CD4-positive, alpha-beta T cell treated with Interleukin-6 at 100 ng/mL for 8 hours (primary cell): Measurements from ENCODE around the gene GGTLC3.
"Not testable (repeated sequence)": the region's sequence is repeated elsewhere in the genome, so short reads cannot be mapped to it uniquely, and the experiment has no call there.

ENCODE experiments used
- DNase-seq: peaks from one replicate; pipeline ENCODE4 v3.0.0-alpha.2; 2020; ENCODE audit warnings: mixed read lengths, low spot score

The GGTLC3 gene

GRCh38 chr22:18513454-18513853, 4.5 kb downstream of the GGTLC3 start:
- not testable (repeated sequence) for DNase-seq

GRCh38 chr22:18512378-18512777, 5.6 kb downstream of the GGTLC3 start:
- not testable (repeated sequence) for DNase-seq

GRCh38 chr22:18511327-18511726, 6.6 kb downstream of the GGTLC3 start:
- not testable (repeated sequence) for DNase-seq

- not testable (repeated sequence) for DNase-seq
Measured at GRCh38 chr22:18496227-18496626, 21.7 kb downstream of the GGTLC3 start.
